AG08395 (cell line): ENCODE data around the gene TMEM200B.
"Not testable (repeated sequence)": the region's sequence is repeated elsewhere in the genome, so short reads cannot be mapped to it uniquely, and the experiment has no call there.

Experiments used
- DNase-seq: peaks from one replicate; pipeline ENCODE4 v3.0.0; 2012; ENCODE audit warnings: mixed read lengths, low spot score

Gene TMEM200B

DNA sequence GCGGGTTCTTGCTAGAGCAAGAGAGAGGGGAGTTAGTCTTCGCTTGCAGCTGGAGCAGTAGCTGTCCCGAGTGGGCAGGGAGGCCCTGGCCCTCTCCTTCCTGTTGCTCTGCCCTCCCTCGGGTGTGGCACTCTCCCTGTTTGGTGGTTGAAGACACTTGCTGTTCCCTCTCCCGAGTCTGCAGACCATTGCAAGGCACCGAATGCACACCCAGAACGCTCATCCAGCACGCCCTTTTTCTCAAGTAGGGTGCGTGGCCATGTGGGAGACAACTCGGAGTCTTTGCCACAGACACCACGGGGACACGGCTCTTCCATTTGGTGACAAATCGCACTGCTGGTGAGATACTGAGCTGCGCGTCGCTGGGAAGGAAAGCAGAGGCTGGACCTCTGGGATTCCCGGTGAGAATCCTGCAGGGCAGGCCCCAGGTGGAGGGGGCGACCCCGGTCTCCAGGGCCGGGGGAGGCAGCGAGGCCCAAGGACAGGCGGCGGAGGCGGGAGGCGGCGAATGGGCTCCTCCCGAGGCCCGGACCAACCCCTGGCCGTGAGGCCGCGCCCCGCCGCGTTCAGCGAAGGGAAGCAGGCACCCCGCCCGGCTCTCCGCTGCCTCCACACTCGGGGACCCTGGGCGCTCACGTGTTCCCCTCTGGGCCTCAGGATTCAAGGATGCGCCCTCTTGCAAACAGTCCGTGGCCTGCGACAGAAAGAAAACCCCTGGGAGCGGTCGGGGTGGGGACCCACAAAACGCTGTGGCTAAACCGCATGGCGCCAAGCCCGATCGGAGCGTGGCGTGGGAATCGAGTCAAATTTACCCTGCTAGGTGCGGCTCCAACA, 10.4 kb upstream of the TMEM200B start:
- no peak for DNase-seq

DNA sequence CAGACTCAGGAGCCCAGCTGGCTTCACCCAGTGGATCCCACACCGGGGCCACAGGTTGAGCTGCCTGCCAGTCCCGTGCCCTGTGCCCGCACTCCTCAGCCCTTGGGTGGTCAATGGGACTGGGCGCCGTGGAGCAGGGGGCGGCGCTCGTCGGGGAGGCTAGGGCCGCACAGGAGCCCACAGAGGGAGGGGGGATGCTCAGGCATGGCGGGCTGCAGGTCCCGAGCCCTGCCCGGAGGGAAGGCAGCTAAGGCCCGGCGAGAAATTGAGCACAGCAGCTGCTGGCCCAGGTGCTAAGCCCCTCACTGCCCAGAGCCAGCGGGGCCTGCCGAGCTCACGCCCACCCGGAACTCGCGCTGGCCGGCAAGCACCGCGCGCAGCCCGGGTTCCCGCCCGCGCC, 7.4 kb upstream of the TMEM200B start:
- DNase-seq: not testable (repeated sequence)

GRCh38 chr1:29129916-29130315, 6.2 kb upstream of the TMEM200B start:
- DNase-seq: peak; percentile 52

- no peak for DNase-seq
Measured at GRCh38 chr1:29128739-29129138, 5.0 kb upstream of the TMEM200B start.

DNA sequence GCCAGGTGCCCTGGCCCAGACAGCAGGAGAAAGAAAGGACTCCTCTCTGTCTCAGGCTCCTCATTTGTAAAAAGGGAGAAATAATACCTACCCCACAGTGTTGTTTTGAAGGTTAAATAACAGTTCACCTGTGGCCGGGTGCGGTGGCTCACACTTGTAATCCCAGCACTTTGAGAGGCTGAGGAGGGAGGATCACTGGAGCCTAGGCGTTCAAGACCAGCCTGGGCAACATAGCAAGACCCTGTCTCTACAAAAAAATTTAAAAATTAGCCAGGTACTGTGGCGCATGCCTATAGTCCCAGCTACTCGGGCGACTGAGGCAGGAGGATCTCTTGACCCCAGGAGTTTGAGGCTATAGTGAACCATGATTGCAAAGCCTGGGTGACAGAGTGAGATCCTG, 2.5 kb upstream of the TMEM200B start:
- DNase-seq: no peak

DNA sequence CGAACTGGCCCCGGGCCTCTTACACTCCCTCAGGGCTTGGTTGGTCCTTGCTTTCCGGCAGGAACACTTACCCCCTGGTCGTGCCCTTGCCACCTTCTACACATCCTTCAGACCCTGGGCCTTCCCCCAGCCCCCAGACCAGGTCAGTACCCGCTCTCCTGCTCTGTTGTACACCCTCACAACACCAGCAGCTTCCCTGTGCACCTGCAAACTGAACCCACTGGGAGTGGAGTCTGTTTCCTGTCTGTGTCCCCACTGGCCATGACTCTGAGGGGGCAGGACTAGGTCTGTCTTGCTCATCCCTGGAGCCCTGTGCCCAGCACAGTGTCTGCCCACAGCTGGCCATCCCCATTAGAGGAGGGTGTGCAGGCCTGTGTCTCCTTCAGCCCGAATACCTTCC, 2.1 kb upstream of the TMEM200B start:
- no peak for DNase-seq

DNA sequence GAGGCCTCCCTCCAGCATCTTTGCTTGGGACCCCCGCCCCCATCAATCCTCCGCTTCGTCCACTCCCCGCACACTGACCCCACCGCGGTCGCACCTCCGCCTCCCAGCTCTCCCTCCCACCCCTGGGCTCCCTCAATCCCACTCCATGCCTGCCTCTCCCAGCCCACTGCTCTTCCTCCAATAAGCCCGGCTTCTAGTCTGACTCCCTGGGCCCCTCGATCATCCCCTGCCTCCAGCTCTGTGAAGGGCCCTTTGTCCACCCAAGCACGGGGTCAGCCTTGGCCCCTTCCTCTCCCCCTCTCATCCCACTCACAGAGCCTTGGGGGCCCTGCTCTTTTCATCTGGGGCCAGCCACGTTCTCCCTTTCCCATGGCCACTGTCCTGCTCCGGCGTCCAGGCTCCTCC, 1.5 kb upstream of the TMEM200B start:
- no peak for DNase-seq

DNA sequence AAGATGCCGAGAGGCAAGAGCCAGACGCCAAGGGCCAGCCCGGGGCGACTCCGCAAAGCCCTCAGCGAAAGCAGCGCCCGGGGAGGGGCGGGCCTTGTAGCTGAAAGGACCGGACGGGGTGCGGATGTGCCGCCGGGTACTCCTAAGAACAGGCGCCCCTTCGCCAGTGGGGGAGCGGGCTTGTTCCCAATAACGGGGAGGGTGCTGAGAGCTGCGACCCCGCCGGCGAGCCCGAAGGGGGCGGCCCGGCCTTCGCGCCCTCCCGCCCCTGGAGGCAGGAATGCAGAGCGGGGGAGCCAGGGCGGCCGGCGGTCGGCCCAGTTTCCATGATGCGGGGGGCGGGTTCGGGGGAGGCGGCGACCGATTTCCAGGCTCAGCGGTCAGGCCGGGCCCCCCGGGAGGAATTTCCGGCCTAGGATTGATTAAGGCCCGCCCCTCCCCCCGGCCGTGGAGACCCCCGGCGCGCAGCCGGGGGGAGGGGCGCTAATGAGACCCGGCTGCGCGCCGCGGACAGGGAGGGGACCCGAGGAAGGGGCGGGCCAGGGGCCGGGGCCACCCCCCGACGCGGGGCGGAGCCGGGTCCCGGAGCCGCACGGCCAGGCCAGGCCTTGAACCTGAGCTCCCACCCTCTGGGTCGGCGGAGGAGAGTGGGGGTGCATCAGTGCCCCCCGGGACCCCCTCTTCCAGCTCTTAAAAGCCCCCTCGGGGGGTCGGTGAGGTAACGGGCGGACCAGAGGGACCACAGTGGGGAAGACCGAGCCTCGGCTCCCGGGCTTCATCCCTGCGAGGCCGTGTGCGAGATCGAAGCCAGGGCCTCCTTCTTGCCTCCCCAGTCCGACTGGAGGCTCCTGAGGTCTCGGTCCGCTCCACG, 898 bp upstream of the TMEM200B start:
- DNase-seq: peak; percentile 94

GRCh38 chr1:29123053-29123886, 433 bp downstream of the TMEM200B start:
- peak; percentile 43 for DNase-seq

GRCh38 chr1:29122682-29123052, 1.0 kb downstream of the TMEM200B start:
- DNase-seq: peak; percentile 92

GRCh38 chr1:29121936-29122681, 1.6 kb downstream of the TMEM200B start:
- peak; percentile 29 for DNase-seq

GRCh38 chr1:29121516-29121935, 2.2 kb downstream of the TMEM200B start:
- no peak for DNase-seq

- DNase-seq: peak; percentile 28
Measured at GRCh38 chr1:29120947-29121485, 2.7 kb downstream of the TMEM200B start.

DNA sequence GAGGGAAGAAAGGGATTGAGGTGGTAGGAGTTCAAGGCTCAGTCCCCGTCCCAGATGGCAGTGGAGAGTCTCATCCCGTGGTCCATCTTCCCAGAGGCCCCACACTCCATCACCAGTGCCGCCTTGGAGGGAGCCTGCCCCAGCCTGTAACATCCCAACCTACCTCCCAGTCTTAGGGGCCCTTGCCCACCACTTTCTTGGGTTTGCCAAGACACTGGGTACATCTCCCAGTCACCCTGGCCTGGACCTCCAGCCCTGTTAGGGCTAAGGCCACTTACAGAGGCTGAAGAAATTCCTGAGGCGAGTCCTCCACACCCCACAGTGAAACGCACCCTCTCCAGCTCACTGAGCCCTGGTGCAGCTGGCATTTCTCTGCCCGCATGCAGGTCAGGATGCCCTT, 3.3 kb downstream of the TMEM200B start:
- DNase-seq: no peak

DNA sequence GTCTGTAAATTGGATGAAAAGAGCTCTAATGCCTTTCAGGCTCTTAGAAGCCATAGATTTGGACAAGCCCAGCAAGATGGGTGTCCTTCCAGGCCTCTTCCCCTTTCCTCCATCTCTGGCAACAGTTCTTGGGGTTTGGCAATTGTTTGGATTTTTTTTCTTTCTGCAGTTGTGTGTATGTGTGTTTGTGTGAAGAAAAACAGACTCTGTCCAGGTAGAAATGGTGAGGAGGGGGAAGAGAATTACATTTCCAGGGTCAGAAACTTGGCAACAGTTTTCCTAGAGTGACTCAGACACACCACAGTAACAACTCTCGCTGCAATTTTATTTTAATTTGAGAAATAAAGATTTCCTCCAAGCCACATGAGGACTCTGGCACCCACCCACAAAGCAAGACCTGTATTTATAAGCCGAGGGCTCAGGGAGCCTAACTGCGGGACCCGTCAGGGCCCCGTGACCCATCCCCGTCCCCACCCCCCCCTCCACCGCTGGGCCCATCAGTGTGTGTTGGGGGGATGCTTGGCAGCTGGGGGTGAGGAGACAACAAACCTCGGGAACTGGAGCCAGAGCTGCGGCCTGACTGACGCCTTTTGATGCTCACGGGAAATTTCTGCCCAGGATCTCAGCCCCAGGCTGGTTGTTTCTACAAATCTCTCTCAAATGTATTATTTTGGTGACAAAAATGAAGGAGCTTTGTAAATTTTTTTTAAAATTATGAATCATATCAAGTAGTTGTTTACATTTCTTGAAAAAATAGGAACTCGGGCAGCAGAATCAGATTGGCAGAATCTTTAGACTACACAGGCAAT, 4.4 kb downstream of the TMEM200B start:
- no peak for DNase-seq

DNA sequence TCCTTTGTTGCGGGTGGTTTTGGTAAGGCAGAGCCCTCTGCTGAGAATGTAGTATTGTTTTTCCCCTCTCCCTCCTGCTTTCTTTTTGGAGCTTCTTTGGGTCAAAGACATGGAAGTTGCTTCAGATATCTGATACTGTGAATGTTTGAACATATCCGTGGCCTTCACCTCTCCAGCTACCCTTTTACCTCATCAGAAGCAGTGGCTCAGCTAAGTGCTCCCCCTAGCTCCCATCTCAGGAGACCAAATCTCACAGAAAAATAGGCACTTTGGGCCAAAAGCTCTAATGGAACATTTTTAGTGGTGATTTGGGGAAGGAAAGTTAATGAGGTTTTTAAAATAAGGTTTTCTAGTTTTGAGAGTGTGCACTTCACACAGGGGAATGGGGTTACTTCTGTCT, 6.3 kb downstream of the TMEM200B start:
- no peak for DNase-seq

- DNase-seq: no peak
Measured at GRCh38 chr1:29114654-29115053, 9.0 kb downstream of the TMEM200B start.

DNA sequence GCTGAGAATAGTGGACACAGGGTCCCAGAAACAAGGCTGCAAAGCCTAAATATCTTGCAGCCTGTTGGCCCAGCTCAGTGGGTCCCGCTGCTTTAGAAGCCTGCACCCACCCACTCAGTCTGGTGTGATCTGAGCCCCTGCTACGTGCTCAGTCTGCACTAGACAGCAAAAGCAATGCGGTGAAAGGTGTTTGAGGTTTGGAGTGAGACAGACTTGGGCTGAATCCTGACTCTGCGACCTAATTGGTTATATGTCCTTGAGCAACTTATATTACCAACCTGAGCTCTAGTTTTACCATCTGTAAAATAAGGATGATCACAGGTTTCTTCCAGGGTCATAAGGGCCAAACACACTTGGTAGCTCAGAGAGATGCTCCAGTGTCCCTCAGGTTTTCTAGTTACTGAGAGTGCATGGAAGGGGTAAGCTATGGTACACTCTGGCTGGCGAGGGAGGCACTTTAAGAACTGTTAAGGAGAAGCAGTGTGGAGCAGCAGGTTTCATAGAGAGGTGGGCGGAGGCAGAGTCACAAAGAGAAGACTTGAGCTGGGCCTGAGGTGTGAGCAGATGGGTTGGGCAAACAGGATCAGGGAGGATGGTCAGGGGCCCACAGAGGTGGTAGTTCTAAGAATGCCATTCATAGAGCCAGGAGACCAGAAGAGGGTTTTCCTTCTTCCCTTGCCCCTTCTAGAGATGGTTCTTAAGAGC, 10.1 kb downstream of the TMEM200B start:
- DNase-seq: no peak

GRCh38 chr1:29112705-29113412, 10.8 kb downstream of the TMEM200B start:
- no peak for DNase-seq
